OCI-LY3 (cell line): Measurements from ENCODE around the gene KCNJ8.
A peak's percentile ranks its signal among the peaks of the same experiment; 100 is the strongest.

ENCODE experiments used
- H2AFZ ChIP-seq: fragments of 200-600, 300-600 bp; shearing (Covaris generic); 2 replicates; pipeline ENCODE4 v1.6.0; 2014; ENCODE audit warnings: antibody characterized with exemption, low read depth, low read length
- H3K27ac ChIP-seq: fragments of 200-600, 300-600 bp; sonication (generic); 2 replicates; pipeline ENCODE4 v1.5.1; 2014; ENCODE audit warnings: mild to moderate bottlenecking, low read length, moderate library complexity, mixed read lengths
- H3K27me3 ChIP-seq: fragments of 200-600, 300-600 bp; sonication (generic); 2 replicates; pipeline ENCODE4 v1.6.1; 2014; ENCODE audit warnings: low read depth, low read length, mixed read lengths
- H3K36me3 ChIP-seq: fragments of 200-600, 300-600 bp; sonication (generic); replicated peaks from 2 replicates; pipeline ENCODE3; 2014; ENCODE audit warnings: low read depth, low read length, mixed read lengths
- H3K4me1 ChIP-seq: fragments of 300-600, 200-600 bp; sonication (generic); 2 replicates; pipeline ENCODE4 v1.6.1; 2014; ENCODE audit warnings: low read length, mixed read lengths
- H3K4me2 ChIP-seq: fragments of 200-600, 300-600 bp; sonication (generic); 2 replicates; pipeline ENCODE4 v1.6.1; 2014; ENCODE audit warnings: low read length, mixed read lengths
- H3K4me3 ChIP-seq: fragments of 300-600, 200-600 bp; sonication (generic); 2 replicates; pipeline ENCODE4 v1.5.1; 2014; ENCODE audit warnings: antibody characterized with exemption, mild to moderate bottlenecking, low read length, moderate library complexity
- H3K79me2 ChIP-seq: fragments of 300-600, 200-600 bp; shearing (Covaris generic); 2 replicates; pipeline ENCODE4 v1.6.1; 2014; ENCODE audit warnings: mild to moderate bottlenecking, low read length, mixed read lengths
- H3K9ac ChIP-seq: fragments of 300-600, 200-600 bp; shearing (Covaris generic); 2 replicates; pipeline ENCODE4 v1.6.0; 2014; ENCODE audit warnings: mild to moderate bottlenecking, low read length, moderate library complexity
- H3K9me3 ChIP-seq: fragments of 200-600, 300-600 bp; shearing (Covaris generic); 2 replicates; pipeline ENCODE4 v1.6.1; 2014; ENCODE audit warnings: low read length, mixed read lengths; ENCODE audit not compliant: insufficient read depth
- H4K20me1 ChIP-seq: fragments of 200-600, 300-600 bp; sonication (generic); 2 replicates; pipeline ENCODE4 v1.6.1; 2016; ENCODE audit warnings: low read length, mixed read lengths; ENCODE audit not compliant: insufficient read depth
- EZH2phosphoT487 ChIP-seq: fragments of 200-600 bp; shearing (Covaris generic); IDR thresholded peaks from 2 replicates; pipeline ENCODE4 v1.6.1; 2018; ENCODE audit warnings: antibody characterized with exemption, mixed run types, low read depth
- TF ChIP-seq, protein P1 (sequence below): fragments of 200-600, 300-600 bp; sonication (generic); IDR thresholded peaks from 2 replicates; pipeline ENCODE4 v1.5.1; 2014; ENCODE audit warnings: antibody characterized with exemption, low read length, low read depth

KCNJ8 gene

DNA sequence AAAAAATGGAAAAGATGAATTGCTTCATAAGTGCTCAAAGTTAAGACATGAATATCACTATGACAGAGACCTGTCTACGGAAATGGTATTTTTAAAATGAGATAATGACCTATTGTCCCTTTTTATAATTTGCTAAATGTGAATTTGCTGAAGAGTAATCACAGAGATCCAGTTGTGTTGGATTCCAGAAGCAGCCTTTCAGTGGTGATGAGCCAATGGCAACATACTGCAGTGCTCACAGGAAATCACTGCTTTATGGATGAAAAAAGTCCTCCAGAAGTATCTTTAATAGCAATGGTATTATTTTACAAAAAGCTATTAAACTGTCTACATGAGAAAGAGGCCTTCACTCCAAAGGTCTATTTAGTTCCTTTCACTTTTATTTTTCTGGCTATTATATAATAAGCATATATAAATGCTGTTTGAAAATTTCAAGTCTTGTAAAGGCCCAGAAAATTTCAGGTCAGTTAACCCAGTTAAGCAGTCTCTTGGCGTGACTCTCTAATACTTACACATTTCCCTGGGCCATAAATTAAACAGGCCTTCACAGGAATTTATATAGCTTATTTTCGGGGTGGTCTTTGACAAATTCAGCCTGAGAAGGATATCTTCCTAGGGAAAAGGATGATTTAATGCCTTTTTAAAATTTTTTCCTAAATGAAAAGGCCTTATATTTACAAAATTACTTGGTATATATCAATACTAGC is 55.4 kb downstream of the KCNJ8 start:
- H4K20me1 ChIP-seq: no peaks in the 10 kb centered on the region
- no peaks in the 10 kb centered on the region for H3K79me2 ChIP-seq
- H3K4me3 ChIP-seq: no peak overlapping the region
- no peak for TF ChIP-seq EZH2phosphoT487
- TF ChIP-seq, protein P1, sequence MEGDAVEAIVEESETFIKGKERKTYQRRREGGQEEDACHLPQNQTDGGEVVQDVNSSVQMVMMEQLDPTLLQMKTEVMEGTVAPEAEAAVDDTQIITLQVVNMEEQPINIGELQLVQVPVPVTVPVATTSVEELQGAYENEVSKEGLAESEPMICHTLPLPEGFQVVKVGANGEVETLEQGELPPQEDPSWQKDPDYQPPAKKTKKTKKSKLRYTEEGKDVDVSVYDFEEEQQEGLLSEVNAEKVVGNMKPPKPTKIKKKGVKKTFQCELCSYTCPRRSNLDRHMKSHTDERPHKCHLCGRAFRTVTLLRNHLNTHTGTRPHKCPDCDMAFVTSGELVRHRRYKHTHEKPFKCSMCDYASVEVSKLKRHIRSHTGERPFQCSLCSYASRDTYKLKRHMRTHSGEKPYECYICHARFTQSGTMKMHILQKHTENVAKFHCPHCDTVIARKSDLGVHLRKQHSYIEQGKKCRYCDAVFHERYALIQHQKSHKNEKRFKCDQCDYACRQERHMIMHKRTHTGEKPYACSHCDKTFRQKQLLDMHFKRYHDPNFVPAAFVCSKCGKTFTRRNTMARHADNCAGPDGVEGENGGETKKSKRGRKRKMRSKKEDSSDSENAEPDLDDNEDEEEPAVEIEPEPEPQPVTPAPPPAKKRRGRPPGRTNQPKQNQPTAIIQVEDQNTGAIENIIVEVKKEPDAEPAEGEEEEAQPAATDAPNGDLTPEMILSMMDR: no peak
- no peaks in the 10 kb centered on the region for H3K36me3 ChIP-seq
- no peak overlapping the region for H2AFZ ChIP-seq
- no peaks in the 10 kb centered on the region for H3K4me1 ChIP-seq
- no peak overlapping the region for H3K4me2 ChIP-seq
- H3K9ac ChIP-seq: no peak overlapping the region
- no peaks in the 10 kb centered on the region for H3K27me3 ChIP-seq
- no peak overlapping the region for H3K27ac ChIP-seq
- H3K9me3 ChIP-seq: no peaks in the 10 kb centered on the region

DNA sequence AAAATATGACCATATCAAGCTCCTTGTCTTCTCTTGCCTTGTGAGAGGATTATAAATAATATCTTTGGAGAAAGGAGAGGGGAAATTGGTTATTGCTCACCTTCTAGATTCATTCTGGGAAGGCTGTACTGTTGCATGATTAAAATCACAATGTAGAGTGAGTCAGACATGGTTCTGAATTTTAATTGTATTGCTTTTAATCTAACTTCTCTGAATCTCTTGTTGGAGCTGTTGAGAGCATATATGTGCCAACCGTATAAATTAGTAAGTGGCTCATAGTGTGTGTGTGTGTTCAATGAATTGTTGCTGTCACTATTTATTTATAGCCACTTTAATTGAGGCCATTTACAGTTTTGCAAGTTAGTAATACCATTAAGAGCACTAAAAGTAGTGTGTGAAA is 56.1 kb downstream of the KCNJ8 start:
- H4K20me1 ChIP-seq: no peaks in the 10 kb centered on the region
- H3K4me2 ChIP-seq: no peak overlapping the region
- H3K27ac ChIP-seq: no peak overlapping the region
- H3K36me3 ChIP-seq: no peaks in the 10 kb centered on the region
- H3K4me1 ChIP-seq: no peaks in the 10 kb centered on the region
- H3K27me3 ChIP-seq: no peaks in the 10 kb centered on the region
- no peaks in the 10 kb centered on the region for H3K79me2 ChIP-seq
- no peak overlapping the region for H3K9ac ChIP-seq
- no peak overlapping the region for H2AFZ ChIP-seq
- TF ChIP-seq EZH2phosphoT487: no peak
- TF ChIP-seq, protein P1: no peak
- H3K9me3 ChIP-seq: no peaks in the 10 kb centered on the region
- H3K4me3 ChIP-seq: no peak overlapping the region

DNA sequence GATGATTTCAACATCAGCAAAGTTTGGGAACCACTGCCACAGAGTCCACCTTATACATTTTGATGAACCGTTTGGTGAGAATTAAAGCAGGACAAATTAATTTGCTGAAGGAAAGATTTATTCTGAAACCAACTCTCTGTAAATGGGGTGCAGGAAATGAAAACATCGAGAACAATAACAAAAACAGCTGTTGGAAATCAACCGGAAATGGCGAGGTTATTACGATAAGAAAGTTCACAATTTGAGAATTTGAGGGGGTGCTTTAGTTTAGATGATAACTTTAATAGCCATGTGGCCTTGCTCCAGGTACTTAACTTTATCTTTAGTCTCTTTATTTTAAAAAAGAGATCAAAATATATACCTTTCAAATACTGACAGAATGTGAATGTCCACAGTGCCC is 56.7 kb downstream of the KCNJ8 start:
- Histone ChIP-seq H3K4me3 (no peak overlapping the region), H4K20me1 (no peaks in the 10 kb centered on the region), H3K36me3 (no peaks in the 10 kb centered on the region), H3K9me3 (no peaks in the 10 kb centered on the region), H3K9ac (no peak overlapping the region), H3K4me1 (no peaks in the 10 kb centered on the region), H3K27me3 (no peaks in the 10 kb centered on the region), H3K4me2 (no peak overlapping the region), H3K27ac (no peak overlapping the region), H2AFZ (no peak overlapping the region), H3K79me2 (no peaks in the 10 kb centered on the region)
- TF ChIP-seq, protein P1: no peak
- TF ChIP-seq EZH2phosphoT487: no peak

DNA sequence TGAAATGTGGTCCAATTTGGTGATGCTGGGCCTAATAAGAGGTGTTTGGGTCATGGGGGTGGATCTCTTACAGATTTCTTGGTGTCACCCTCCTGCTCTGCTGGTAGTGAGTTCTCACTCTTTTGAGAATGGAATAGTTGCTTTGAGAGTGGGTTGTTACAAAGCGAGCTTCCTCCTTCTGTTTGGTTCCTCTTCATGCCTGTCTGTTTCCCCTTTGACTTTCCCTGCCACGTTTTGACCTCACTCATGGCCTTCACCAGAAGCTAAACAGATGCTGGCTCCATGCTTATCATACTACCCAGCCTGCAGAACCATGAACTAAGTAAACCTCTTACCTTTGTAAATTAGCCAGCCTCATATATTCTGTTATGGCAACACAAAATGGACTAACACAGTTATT is 59.1 kb downstream of the KCNJ8 start:
- Histone ChIP-seq H3K4me3 (no peak overlapping the region), H3K9me3 (no peaks in the 10 kb centered on the region), H3K4me1 (no peaks in the 10 kb centered on the region), H3K27me3 (no peaks in the 10 kb centered on the region), H3K79me2 (no peaks in the 10 kb centered on the region), H3K27ac (no peak overlapping the region), H3K9ac (no peak overlapping the region), H4K20me1 (no peaks in the 10 kb centered on the region), H2AFZ (peak overlapping the region; percentile 41; the same call in 1 of the 2 replicates), H3K36me3 (no peaks in the 10 kb centered on the region), H3K4me2 (no peak overlapping the region)
- no peak for TF ChIP-seq EZH2phosphoT487
- TF ChIP-seq, protein P1: no peak
